ENCODE data around the gene KIF26B.

Gene KIF26B

GRCh38 chr1:245418077-245418476 lies 263.3 kb downstream of the KIF26B start:
- in situ Hi-C loops (cut with MboI; ENCODE audit: low pct_unique_long_range_greater_than_20kb, low sequenced_read_pairs), result no loop called here
- DNase-seq, result no peak

GRCh38 chr1:245419461-245419978 lies 264.7 kb downstream of the KIF26B start:
- in situ Hi-C loops (cut with MboI; ENCODE audit: low pct_unique_long_range_greater_than_20kb, low sequenced_read_pairs), result no loop called here
- DNase-seq, result no peak

- in situ Hi-C loops (cut with MboI; ENCODE audit: low pct_unique_long_range_greater_than_20kb, low sequenced_read_pairs), result no loop called here
- no peak for DNase-seq
These were observed 265.2 kb downstream of the KIF26B start for GRCh38 chr1:245419989-245420388.

- in situ Hi-C loops (cut with MboI; ENCODE audit: low pct_unique_long_range_greater_than_20kb, low sequenced_read_pairs), result no loop called here
- no peak for DNase-seq
These were observed 266.1 kb downstream of the KIF26B start for GRCh38 chr1:245420926-245421325.

GRCh38 chr1:245428681-245429080 lies 273.9 kb downstream of the KIF26B start:
- in situ Hi-C loops (cut with MboI; ENCODE audit: low pct_unique_long_range_greater_than_20kb, low sequenced_read_pairs), result no loop called here
- no peak for DNase-seq

- in situ Hi-C loops (cut with MboI; ENCODE audit: low pct_unique_long_range_greater_than_20kb, low sequenced_read_pairs), result no loop called here
- DNase-seq, result no peak
These were observed 276.9 kb downstream of the KIF26B start for GRCh38 chr1:245431706-245432105.

- in situ Hi-C loops (cut with MboI; ENCODE audit: low pct_unique_long_range_greater_than_20kb, low sequenced_read_pairs), result no loop called here
- no peak for DNase-seq
These were observed 277.6 kb downstream of the KIF26B start for GRCh38 chr1:245432228-245432875.

- in situ Hi-C loops (cut with MboI; ENCODE audit: low pct_unique_long_range_greater_than_20kb, low sequenced_read_pairs), result no loop called here
- DNase-seq, result no peak
These were observed 278.8 kb downstream of the KIF26B start for GRCh38 chr1:245433561-245433960.

- no peak for DNase-seq
- in situ Hi-C loops (cut with MboI; ENCODE audit: low pct_unique_long_range_greater_than_20kb, low sequenced_read_pairs), result no loop called here
These were observed 279.5 kb downstream of the KIF26B start for GRCh38 chr1:245434280-245434679.

GRCh38 chr1:245436407-245436806 lies 281.6 kb downstream of the KIF26B start:
- no peak for DNase-seq

GRCh38 chr1:245437369-245438062 lies 282.7 kb downstream of the KIF26B start:
- DNase-seq, result no peak
- in situ Hi-C loops (cut with MboI; ENCODE audit: low pct_unique_long_range_greater_than_20kb, low sequenced_read_pairs), result no loop called here

More at GRCh38 chr1:245436407-245436806, 281.6 kb downstream of the KIF26B start:
- in situ Hi-C loops (cut with MboI; ENCODE audit: low pct_unique_long_range_greater_than_20kb, low sequenced_read_pairs), result no loop called here

GRCh38 chr1:245440922-245441321 lies 286.1 kb downstream of the KIF26B start:
- no peak for DNase-seq
- in situ Hi-C loops (cut with MboI; ENCODE audit: low pct_unique_long_range_greater_than_20kb, low sequenced_read_pairs), result no loop called here

- in situ Hi-C loops (cut with MboI; ENCODE audit: low pct_unique_long_range_greater_than_20kb, low sequenced_read_pairs), result no loop called here
These were observed 286.9 kb downstream of the KIF26B start for GRCh38 chr1:245441689-245442088.

GRCh38 chr1:245444147-245444828 lies 289.5 kb downstream of the KIF26B start:
- no peak for DNase-seq
- in situ Hi-C loops (cut with MboI; ENCODE audit: low pct_unique_long_range_greater_than_20kb, low sequenced_read_pairs), result no loop called here

More at GRCh38 chr1:245441689-245442088, 286.9 kb downstream of the KIF26B start:
- DNase-seq, result peak; percentile 62

GRCh38 chr1:245444945-245445344 lies 290.2 kb downstream of the KIF26B start:
- DNase-seq, result no peak
- in situ Hi-C loops (cut with MboI; ENCODE audit: low pct_unique_long_range_greater_than_20kb, low sequenced_read_pairs), result no loop called here

- DNase-seq, result no peak
- in situ Hi-C loops (cut with MboI; ENCODE audit: low pct_unique_long_range_greater_than_20kb, low sequenced_read_pairs), result no loop called here
These were observed 293.7 kb downstream of the KIF26B start for GRCh38 chr1:245448531-245448930.

- in situ Hi-C loops (cut with MboI; ENCODE audit: low pct_unique_long_range_greater_than_20kb, low sequenced_read_pairs), result no loop called here
- no peak for DNase-seq
These were observed 294.2 kb downstream of the KIF26B start for GRCh38 chr1:245448975-245449431.

GRCh38 chr1:245453541-245453940 lies 298.8 kb downstream of the KIF26B start:
- DNase-seq, result no peak
- in situ Hi-C loops (cut with MboI; ENCODE audit: low pct_unique_long_range_greater_than_20kb, low sequenced_read_pairs), result no loop called here

- in situ Hi-C loops (cut with MboI; ENCODE audit: low pct_unique_long_range_greater_than_20kb, low sequenced_read_pairs), result no loop called here
- no peak for DNase-seq
These were observed 299.3 kb downstream of the KIF26B start for GRCh38 chr1:245454051-245454450.

- in situ Hi-C loops (cut with MboI; ENCODE audit: low pct_unique_long_range_greater_than_20kb, low sequenced_read_pairs), result no loop called here
- no peak for DNase-seq
These were observed 302.8 kb downstream of the KIF26B start for GRCh38 chr1:245457562-245457961.

Measured in KBM-7 (cell line).